DMS 273 (cell line): ENCODE results near the gene ASAP2.

Experiments used
- DNase-seq: peaks from one replicate; lab custom pipeline; 2025; ENCODE audit not compliant: unreplicated experiment; lab: John Stamatoyannopoulos, UW

ASAP2 gene

DNA sequence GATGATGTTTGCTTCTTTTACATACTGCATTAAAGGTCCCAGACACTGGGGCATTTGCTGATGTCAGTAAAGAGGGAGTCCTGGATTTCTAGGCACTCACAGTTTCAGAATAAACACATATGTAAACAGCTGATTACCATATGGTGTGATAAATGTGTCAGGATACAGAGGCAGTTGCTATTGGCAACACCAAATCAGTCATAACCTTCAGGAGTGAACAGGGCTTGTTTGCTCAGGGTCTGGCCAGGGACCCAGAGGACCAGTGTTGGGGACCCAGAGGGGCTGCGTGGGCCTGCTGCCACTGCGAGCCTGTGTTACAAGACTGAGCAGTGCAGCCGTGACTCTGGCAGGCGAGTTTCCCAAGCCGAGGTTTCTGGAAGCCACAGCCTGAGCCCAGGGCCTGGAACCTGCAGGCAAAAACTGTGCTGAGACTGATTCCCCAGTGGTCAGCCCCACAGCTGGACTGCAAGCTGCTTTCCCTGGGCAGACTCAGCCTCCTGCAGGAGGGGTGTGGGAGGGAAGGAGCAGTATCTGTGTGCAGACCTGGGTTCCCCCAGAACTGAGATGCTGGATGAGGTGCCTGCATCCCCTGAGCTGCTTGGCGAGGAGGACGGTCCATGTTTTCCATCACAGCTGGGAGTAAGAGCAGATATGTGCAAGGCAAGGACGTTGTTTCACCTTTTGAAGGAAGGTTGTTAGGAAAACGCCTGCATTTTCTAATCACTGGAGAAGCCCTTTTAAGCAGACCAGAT is 23.6 kb downstream of the ASAP2 start:
- DNase-seq, result peak; percentile 49

DNA sequence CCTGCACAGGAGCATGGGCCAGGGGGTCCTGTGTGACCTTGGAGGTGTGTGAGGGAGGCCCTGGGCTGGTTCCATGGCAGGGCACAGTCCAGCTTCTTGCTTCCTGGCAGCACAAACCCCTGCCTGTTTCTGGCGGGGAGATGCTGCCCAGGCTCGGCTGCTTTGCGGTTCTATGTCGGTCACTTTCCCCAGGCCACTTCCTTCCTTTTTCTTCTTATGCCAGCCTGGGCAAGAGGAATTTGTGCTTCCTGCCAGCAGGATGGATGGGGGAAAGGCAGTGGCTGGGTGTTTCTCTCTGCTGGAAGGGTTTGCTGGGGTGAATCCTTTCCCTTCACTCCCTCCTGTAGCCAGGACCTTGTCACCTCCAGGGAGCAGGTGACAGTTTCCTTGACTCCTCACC is 24.3 kb downstream of the ASAP2 start:
- DNase-seq, result no peak

DNA sequence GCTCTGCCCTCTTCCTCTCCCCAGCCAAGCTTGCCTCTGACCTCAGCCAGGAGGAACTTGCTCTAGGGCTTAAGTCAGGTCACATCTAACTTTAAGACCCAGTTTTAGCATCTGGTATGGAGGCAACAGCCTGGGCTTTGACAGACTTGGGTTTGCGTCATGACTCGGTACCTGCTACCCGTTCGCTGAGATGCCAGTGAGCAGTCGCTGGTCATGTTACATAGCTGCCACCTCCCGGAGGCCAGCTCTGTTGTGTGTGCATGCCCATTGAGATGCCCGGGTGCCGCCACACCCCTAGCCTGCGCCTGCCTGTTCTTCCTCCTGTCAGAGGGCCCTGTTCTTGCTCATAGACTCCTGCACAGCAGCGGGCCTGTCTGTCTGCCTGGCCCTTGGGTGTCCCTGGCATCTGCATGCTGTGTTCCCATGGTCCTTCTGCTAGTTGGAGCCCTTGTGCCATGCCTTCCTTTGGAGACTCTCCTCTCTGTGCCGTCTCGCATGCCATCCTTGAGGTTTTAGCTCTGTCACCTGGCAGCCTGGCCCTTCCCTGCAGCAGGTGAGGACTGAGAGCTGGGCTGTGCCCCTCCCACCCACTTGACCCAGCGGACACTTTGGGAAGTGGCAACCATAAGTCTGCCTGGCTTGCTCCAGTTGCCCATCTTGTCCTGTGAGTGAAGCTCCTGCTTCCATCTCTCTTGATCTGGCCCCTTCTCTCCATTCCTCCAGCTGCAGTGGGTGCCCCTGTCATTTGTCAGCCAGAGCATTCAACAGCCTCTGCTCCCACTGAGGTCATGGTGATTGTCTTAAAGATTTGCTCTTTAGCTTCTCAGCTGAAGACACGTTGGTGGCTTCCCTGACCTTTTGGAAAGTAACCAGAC is 24.9 kb downstream of the ASAP2 start:
- no peak for DNase-seq

DNA sequence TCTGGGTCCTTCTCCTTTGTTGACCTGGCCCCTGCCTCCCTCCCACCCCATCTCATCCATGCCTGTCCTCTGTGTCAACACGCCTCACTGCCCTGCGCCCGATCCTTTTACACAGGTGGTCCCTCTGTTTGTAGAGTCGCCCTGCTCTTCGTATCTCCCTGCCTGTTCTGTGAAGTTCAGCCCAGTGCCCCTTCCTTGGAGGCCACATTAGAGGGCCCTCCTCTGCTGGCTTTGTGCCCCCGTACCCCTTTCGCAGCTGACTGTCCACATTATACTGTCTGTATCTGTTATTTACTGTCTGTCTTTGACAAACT is 25.5 kb downstream of the ASAP2 start:
- DNase-seq, result no peak

DNA sequence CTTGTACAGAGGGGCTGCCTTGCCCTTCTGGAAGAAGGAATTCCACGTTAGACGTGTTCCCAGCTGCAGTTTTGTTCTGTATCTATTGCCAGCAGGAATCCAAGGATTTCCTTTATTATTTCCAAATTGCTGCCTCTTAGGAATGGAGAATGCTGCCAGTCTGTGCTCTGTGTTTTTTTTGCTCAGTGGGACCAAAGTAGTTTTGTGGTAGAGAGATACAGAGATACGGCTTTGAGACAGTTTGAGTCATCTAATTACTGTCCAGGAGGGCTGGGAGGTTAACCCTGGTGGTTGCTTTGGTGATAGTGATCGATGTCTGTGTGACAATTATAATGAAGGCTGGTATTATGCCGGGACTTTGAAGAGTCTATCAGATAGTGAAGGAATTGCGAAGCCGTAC is 26.3 kb downstream of the ASAP2 start:
- no peak for DNase-seq

DNA sequence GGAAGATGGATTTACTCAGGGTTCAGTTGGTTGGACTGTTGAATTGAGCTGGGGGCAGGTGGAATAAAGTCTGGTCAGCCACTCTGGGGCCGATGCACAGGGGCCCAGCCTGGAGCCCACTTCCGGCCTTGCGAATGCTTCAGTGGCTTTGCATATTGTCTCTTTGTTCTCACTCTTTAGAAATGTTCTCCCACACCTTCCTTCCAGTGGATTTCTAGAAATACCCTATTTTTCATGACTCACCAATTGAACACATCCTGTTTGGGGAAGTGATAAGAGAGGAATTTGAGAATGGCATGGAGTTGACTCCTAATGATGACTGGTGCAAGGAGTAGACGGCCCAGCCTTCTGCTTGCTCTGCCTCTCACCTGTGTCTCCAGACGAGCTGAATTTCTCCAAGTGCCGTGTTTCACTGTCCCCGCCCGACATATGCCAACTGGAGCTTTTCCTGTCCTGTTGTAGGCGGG is 28.1 kb downstream of the ASAP2 start:
- DNase-seq, result no peak

DNA sequence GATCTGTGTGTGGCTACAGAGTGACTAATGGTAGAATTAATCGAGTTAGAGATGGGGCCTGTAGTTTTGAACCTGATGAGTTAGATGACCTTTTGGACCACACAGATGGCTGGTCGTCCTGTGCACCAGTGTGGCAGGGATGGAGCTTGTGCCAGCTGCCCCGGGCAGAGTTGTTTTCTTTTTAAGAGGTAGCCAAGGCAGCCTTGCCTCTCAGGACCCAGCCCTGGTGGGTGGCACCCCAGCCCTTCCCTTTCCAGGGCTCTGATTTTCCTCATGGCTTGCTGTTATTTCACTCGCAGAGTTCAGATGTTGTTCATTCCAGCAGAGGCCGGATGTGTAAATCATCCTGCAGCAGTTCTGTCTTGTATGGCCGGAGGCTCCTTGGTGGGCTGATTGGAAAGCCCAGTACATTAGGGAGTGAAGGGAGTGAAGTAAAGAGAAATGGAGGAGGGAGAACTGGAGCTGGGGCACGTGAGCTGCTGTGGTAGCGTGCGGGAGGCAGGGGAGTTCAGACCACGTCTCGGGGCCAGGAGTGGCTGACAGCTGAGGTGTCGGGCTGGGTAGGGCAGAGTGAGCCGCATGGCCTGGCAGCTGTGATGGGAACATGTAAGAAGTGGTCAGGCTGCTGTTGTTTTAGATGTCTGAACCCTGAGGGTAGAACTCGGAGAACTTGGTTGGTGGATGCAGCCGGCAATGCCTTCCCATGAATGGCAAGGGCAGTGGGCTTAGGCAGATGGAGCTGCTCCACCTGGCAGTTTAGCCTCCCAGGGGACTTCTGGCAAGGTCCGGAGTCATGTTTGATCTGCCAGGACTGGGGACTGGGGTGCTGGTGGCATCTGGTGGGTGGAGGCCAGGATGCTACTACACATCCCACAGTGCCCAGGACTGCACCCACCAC is 28.8 kb downstream of the ASAP2 start:
- DNase-seq, result peak; percentile 74

DNA sequence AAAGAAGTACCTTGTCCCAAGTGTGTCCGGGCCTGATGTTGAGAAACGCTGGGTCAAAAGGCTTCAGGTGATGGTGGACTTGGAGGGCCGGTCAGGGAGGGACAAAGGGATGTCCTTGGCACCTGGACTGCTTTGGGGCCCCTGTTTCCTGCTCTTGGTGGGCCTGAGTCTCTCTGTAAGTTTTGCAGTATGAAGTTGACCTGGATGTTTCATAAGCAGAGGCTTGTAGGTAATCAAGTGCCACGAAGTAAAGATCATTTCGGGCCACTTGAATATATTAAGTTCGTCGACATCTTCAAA is 29.4 kb downstream of the ASAP2 start:
- peak; percentile 45 for DNase-seq

DNA sequence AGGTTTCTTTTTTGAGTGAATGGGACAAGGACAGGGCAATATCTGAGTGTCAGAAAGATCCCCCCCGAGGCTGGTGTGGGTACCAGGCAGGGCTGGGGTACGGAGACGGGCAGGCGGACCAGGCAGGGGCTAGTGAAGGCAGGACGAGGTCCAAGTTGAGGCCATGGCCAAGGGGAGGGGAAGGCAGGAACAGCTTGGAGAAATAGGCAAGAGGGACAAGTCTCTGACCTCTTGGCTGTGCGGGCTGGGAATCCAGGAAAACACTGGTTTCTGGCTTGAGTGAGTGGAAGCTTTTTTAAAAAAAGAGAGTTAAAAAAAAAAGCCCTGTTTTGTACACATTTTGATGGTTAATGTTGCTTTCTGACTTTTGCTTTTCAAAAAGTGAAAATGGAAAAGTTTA is 30.3 kb downstream of the ASAP2 start:
- no peak for DNase-seq

DNA sequence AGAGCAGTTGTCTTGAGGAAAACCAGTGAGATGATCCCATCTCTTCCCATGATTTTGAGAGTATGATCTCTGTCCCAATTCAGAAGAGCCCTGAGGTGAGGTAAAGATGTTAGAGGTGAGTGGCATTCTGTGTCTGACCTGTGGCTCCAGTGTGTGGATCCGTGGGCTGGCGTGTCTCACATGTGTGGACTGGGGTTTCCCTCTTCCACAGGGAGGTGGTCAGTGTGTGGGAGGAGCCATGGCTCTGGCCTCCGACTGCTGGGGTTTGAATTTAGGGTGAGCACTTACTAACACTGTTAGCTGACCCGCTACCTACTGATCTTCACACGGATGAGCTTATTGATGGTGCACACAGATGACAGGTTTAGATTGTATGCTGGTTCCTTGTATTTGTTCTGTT is 31.2 kb downstream of the ASAP2 start:
- no peak for DNase-seq

DNA sequence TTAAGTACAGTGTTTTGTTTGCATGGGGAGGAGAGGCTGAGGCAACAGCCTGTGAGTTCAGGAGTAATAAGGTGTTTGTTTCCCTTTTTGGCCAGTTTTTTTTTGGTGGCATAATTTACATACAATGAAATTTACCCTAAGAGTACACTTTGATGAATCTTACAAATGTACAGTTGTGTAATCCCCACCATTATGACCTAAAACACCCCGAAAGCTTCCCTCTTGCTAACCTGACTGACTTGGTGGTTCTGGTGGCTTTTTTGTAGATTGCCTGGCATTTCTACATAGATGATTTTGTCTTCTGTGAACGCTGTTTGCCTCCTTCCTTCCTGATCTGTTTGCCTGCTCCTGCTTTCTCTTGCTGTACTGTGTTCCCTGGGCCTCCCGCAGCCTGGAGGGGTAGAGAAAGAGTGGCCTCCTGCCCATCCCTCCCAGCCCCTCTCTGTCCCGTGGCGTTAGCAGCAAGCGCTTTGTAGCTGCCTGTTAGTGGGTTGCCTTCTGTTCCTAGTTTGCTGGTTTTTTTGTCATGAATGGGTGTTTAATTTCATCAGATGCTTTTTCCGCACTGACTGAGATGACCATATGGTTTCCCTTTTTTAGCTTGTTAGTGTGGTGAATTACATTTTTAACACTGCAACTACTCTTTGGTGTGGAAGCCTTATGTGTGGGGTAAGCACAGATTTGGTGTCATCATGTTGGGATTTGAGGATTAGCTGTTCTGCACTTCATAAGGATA is 32.1 kb downstream of the ASAP2 start:
- peak; percentile 86 for DNase-seq

DNA sequence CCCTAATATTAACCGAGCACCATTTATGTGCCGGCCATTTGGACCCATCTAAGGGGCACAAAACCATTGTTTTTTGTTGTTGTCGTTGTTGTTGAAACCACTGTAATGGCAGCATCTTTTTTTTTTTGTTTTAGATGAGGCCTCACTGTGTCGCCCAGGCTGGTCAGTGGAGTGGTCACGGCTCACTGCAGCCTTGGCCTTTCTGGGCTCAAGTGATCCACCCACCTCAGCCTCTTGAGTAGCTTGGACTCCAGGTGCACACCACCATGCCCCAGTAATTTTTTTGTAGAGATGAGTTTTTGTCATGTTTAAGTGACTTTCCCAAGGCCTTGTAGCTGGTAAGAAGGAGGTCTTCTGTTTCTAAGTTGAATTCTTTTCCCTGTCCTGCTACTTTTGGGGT is 33.0 kb downstream of the ASAP2 start:
- no peak for DNase-seq

DNA sequence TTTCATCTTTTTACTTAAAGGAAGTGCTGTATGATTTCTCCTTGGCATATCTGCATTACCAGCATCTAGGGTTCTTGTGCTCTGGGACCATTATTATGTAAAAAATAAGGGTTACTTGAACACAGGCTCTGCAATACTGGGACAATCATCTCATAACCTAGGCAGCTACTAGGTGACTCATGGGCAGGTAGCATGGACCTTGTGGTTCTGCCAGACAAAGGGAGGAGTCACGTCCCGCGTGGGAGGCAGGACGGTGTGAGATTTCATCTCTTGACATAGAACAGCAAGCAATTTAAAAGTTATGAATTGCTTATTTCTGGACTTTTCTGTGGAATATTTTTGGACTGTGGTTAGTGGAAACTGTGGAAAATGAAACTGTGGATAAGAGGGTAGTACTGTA is 34.1 kb downstream of the ASAP2 start:
- no peak for DNase-seq

DNA sequence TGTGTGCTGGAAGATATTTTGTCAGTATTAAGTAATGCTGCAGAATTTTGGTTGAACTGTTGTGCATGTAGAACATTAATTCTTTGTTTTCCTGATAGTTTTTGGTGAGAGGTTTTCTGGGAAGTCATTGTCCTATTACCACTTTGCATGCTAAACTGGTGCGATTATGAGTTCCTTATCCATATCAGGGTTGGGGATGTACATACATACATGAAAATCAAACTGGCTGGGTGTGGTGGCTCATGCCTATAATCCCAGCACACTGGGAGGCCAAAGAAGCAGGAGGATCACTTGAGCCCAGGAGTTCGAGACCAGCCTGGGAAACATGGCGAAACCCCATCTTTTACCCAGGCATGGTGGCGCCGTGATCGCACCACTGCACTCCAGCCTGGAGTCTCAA is 34.6 kb downstream of the ASAP2 start:
- DNase-seq, result no peak

DNA sequence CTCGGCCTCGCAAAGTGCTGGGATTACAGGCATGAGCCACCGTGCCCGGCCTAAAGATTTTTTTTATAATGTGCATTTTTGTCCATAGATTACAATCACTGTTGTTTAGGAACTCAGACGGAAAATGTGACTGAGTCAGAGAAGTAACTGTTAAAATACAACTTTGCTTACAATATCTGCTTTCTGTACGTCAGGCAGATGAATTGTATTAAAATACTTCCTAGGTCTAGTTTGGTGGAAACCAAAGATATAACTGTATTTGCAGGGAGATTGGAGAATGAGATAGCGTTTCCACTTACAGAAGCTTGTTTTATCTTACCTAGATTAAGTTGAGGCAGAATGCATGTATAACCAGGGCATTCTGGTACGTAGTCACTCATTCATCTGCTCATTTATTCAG is 36.7 kb downstream of the ASAP2 start:
- DNase-seq, result no peak

DNA sequence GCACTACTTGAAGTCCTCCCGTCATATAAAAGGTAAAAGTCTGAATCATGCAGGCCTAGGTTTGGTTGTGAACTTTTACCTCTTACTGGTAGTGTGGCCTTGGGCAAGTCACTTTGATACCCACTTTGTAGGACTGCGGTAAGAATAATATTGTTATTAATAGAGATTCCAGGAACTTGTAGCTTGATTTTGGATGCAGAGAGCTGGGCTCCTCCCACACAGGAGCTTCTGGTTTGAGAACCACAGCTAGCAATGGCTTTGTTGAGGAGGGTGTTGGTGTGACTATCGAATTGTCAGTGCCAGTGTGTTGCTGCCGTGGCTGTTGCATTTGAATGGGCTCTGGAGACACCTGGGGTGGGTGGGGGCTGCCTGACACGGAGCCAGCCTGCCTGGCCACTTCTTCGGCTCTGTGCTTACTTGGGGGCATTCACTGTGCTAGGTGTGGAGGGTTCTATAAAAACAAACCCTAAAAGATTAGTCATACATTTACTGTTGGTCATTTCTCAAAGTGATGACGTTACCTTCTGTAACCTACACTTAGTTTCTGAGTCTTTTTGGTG is 38.5 kb downstream of the ASAP2 start:
- DNase-seq, result no peak

DNA sequence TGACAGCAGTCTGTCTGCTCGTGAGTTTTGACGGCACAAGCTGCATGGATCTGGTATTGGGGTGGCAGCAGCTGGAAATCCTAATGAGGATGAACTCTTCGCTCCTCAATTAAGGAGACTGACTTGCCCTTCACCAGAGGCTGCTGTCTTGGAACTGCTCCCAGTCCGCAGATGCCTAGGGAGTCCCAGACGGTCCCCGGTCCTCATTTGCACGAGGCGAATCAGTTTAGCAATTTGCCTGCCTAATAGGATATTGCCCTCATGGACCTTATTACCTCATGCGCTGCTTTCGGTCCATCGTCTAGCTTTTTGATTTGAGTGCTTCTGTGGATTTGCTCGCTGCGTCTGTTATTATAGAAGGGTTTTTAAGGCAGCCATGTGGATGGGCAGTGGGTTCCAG is 40.6 kb downstream of the ASAP2 start:
- DNase-seq, result peak; percentile 95

DNA sequence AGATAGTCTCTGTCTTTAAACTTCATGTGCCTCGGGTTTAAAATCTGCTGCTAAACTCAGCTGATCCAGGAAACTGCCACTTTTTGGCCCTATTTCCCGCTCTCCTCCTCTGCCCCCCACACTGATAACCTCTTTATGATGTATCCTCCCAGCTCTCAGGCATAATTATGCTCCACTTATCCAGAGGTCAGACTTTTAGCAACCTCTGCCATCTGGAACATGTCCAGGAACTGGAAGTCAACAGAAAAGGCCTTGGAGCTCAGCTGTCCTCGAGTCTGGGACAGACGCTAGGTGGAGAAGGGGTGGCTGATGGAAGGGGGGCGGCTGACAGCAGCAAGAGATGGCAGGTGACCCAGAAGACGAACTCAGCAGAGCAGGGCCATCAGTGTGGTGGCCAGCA is 41.2 kb downstream of the ASAP2 start:
- DNase-seq, result peak; percentile 76

DNA sequence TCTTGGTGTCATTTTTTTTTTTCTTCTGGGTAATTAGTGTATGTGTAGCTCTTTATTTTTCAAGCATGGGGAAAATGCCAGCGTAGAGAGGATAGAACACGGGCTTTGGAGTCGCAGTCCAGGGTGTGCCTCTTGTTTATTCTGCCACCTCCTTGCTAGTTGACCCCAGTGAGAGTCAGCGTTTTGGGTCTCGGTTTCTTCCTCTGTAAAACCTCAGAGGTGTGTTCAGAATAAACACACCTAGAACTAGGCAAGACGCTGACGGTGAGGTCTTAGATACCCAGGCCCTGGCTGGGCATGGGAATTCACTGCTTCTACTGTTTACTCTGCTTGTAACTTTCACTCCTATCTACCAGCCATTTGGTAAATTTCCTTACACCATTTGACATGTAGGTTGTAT is 41.8 kb downstream of the ASAP2 start:
- no peak for DNase-seq

DNA sequence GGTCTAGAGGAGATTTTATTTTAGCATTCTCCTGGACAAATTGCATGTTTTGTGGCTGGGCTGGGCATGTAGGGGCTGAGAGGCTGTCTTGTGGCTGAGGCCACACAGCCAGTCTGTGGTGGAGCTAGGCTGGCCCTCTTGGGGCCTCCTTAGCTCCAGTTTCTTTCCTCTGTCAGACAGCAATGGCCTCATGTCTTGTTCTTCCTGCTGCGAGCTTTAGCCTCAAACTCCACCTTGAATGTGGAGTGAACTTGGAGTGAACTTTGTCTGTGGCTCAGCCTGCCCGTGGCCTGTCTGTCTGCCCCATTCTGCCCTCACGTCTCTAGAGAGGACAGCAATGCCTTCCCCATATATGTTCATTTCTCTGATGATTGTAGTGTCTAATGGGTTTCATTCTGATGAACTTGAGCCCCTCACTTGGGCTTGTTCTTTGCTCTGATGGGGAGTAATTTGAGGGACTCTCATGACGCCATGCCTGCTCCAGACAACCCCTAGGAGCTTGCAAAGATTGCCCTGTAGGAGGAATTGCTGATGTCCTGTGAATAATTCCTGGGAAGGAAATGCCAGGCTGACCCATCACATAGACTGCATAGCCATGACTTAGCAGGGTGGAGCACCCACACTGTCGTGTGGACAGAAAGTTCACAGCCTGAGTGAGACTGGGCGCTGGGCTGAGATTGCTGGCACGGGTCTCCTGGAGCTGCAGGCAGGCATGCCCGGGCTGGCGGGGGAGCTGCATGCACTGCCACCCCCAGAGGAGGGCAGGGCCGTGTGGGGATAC is 42.6 kb downstream of the ASAP2 start:
- peak; percentile 34 for DNase-seq
